T-helper 22 cell (primary cell): ENCODE measurements around the gene ZNF467.

Experiments
- DNase-seq: peaks from one replicate; pipeline ENCODE4 v3.0.0-alpha.2; 2020; ENCODE audit warnings: low read depth

The ZNF467 gene

GRCh38 chr7:149773446-149774236 lies at the start of gene ZNF467:
TSS of gene ZNF467 (minus strand) at chr7:149773588. CDS start at chr7:149771032, 2,556 bp downstream.
- DNase-seq = peak; percentile 47

GRCh38 chr7:149822353-149822943 lies 49.1 kb upstream of the ZNF467 start:
- DNase-seq = no peak

- no peak for DNase-seq
These were observed 48.1 kb upstream of the ZNF467 start for GRCh38 chr7:149821191-149822148.

GRCh38 chr7:149820622-149821190 lies 47.3 kb upstream of the ZNF467 start:
- DNase-seq = no peak

- no peak for DNase-seq
These were observed 46.6 kb upstream of the ZNF467 start for GRCh38 chr7:149819961-149820340.

- no peak for DNase-seq
These were observed 46.0 kb upstream of the ZNF467 start for GRCh38 chr7:149819141-149819960.

GRCh38 chr7:149818536-149818840 lies 45.1 kb upstream of the ZNF467 start:
- DNase-seq = no peak

- no peak for DNase-seq
These were observed 44.6 kb upstream of the ZNF467 start for GRCh38 chr7:149817836-149818535.

- no peak for DNase-seq
These were observed 43.9 kb upstream of the ZNF467 start for GRCh38 chr7:149817301-149817771.

GRCh38 chr7:149816794-149817193 lies 43.4 kb upstream of the ZNF467 start:
- DNase-seq = no peak

GRCh38 chr7:149816267-149816751 lies 42.9 kb upstream of the ZNF467 start:
- no peak for DNase-seq

GRCh38 chr7:149815661-149816266 lies 42.4 kb upstream of the ZNF467 start:
- no peak for DNase-seq

GRCh38 chr7:149815121-149815520 lies 41.7 kb upstream of the ZNF467 start:
- no peak for DNase-seq

GRCh38 chr7:149814494-149814893 lies 41.1 kb upstream of the ZNF467 start:
- no peak for DNase-seq

- no peak for DNase-seq
These were observed 40.1 kb upstream of the ZNF467 start for GRCh38 chr7:149813254-149814035.

- DNase-seq = no peak
These were observed 38.6 kb upstream of the ZNF467 start for GRCh38 chr7:149811831-149812490.

GRCh38 chr7:149811221-149811620 lies 37.8 kb upstream of the ZNF467 start:
- no peak for DNase-seq

- no peak for DNase-seq
These were observed 35.8 kb upstream of the ZNF467 start for GRCh38 chr7:149809215-149809614.

GRCh38 chr7:149808311-149808710 lies 34.9 kb upstream of the ZNF467 start:
- DNase-seq = no peak
